Measurements from ENCODE around the gene PGAP2.

DNA sequence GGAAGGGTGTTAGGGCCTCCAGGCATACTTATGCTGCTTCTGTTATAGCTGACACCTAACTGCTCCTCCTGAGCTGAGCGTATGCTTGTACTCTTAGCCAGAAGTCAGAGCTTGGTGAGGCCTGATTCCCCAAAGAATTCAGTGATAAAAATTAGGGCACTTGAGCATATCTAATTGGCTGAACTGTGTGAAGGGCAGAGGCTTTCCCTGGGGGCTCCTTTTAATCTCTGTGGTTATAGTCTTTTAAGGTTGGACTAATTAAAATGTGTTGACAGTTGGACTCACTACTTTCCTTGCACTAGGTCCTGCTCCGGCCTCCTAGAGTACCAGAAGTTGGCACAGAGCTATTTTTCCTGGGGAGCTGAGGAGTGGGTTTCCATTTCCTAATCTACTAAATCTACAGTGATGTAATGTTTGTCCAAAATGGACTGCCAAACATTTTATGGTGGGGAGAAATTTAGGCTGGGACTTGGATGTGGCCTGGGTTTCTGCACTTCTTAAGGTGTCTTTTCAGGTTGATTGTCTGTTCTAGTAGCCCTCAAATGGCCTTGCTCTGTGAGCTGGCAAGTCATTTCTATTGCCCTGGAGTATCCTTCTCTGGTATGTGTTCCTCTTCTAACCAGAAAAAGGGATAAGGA, 65.5 kb downstream of the PGAP2 start:
- TF ChIP-seq, protein P1, sequence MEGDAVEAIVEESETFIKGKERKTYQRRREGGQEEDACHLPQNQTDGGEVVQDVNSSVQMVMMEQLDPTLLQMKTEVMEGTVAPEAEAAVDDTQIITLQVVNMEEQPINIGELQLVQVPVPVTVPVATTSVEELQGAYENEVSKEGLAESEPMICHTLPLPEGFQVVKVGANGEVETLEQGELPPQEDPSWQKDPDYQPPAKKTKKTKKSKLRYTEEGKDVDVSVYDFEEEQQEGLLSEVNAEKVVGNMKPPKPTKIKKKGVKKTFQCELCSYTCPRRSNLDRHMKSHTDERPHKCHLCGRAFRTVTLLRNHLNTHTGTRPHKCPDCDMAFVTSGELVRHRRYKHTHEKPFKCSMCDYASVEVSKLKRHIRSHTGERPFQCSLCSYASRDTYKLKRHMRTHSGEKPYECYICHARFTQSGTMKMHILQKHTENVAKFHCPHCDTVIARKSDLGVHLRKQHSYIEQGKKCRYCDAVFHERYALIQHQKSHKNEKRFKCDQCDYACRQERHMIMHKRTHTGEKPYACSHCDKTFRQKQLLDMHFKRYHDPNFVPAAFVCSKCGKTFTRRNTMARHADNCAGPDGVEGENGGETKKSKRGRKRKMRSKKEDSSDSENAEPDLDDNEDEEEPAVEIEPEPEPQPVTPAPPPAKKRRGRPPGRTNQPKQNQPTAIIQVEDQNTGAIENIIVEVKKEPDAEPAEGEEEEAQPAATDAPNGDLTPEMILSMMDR (IDR thresholded peaks at IDR 0.05): no peak
- no peak for TF ChIP-seq POLR2AphosphoS5 (IDR thresholded peaks at IDR 0.05)
